HG03175 (cell line): Measurements from ENCODE around the gene DAB2IP.

ENCODE experiments used
- ATAC-seq: cut with Tn5 transposase; IDR thresholded peaks from one replicate; pipeline ENCODE4 v1.9.1; 2021; ENCODE audit warnings: mild to moderate bottlenecking, moderate library complexity; ENCODE audit not compliant: unreplicated experiment

The DAB2IP gene

DNA sequence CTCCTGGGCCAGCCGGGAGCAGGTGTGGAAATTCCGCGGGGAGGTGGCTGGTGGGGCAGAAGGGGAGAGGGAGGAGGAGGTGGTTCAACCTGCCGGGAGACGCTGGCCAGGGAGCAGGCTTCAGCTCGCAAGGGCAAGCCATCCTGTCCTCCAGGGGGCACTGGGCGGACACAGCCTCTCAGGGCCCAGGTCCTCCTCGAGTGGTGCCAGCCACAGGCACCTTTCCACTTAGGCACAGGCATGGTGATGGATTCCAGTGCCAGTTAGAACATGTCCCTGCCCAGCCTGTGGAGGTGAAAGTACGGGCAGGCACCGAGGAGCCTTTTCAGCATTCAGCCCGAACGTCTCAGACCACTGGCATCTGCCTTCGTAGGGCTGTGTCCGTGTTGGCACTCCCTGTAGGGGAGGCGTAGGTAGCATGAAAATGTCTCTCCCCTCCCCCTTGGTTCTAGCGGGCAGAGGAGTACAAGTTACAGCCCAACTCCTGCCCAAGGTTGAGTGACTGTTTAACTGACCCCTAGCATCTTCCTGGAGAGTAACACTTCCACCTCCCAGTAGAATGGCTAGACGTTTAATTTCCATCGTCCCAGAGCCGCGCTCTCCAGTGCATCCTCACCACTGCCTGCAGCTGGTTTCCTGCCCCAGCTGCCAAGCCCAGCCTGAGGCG, 48.9 kb downstream of the DAB2IP start:
- no peak for ATAC-seq

DNA sequence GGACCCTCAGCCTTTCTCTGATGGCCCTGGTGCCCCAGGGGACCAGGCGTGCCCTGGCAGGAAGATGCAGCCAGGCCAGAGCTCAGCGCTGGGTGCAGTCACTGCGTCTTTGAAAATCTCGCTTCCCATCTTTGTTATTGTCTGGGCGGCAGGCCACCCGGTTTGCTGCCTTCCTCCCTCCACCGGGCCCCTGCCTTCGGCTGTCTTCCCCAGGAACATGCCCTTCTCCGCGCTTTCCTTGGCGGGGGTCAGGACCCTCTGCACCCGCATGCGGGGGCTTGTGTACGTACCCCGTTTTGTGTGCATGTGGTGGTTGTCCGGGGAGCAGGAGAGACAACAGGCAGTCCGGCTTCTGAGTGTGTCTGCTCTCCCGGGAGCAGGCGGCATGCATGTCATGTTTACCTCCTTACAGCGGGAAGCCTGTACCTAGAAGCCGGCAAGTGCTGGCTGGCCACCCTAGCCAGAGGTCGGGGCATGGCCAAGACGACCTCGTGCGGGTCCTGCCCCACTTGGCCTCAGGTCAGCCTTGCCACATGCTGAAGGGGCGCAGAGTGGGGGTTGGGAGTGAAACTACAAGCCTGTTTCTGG, 49.5 kb downstream of the DAB2IP start:
- ATAC-seq, result no peak

DNA sequence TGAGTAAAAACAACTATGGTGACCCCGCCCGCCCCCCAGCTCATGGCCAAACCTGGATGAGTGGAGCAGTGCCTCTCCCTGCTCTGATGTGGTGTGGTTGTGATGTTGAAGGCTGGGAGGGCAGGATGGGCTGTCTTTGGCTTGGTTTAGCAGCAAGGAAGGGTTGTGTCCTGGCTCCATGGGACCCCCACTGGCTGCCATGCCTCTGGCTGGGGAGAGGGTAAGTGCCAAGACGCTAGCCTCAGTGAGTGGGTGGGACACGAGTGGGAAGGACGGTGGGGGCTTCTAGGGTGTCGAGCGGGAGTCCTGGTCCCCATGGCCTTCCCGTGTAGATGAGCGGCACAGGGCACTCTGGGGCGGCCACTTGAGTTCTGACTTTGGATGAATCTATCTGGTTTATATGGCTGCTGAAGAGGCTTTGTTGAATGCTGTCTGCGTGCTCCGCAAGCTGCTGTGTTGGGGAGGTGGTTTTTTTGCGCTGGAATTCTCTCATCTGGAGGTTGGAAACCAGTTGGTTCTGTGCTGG, 50.4 kb downstream of the DAB2IP start:
- ATAC-seq, result no peak

- ATAC-seq, result no peak
These were observed 51.7 kb downstream of the DAB2IP start for GRCh38 chr9:121703014-121703734.

DNA sequence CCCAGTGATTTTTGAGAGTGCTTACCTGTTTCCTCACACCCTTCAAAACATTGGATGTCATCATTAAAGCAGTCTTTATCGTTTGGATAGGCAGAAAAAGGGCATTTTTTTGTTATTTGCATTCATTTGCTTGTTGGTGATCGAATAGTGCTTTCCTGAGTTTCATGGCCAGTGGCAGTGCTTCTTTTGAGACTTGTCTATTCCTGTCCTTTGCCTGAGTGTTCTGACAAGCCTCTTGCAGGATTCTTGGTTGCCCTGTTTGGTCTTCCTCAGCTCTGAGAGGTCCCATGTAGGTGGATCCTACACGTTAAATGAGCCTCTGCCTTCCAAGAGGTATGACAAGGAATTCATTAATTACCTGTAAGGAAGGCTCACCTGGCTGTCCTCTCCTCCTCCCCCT, 52.8 kb downstream of the DAB2IP start:
- ATAC-seq, result no peak

- ATAC-seq, result no peak
These were observed 54.8 kb downstream of the DAB2IP start for GRCh38 chr9:121706149-121706750.

DNA sequence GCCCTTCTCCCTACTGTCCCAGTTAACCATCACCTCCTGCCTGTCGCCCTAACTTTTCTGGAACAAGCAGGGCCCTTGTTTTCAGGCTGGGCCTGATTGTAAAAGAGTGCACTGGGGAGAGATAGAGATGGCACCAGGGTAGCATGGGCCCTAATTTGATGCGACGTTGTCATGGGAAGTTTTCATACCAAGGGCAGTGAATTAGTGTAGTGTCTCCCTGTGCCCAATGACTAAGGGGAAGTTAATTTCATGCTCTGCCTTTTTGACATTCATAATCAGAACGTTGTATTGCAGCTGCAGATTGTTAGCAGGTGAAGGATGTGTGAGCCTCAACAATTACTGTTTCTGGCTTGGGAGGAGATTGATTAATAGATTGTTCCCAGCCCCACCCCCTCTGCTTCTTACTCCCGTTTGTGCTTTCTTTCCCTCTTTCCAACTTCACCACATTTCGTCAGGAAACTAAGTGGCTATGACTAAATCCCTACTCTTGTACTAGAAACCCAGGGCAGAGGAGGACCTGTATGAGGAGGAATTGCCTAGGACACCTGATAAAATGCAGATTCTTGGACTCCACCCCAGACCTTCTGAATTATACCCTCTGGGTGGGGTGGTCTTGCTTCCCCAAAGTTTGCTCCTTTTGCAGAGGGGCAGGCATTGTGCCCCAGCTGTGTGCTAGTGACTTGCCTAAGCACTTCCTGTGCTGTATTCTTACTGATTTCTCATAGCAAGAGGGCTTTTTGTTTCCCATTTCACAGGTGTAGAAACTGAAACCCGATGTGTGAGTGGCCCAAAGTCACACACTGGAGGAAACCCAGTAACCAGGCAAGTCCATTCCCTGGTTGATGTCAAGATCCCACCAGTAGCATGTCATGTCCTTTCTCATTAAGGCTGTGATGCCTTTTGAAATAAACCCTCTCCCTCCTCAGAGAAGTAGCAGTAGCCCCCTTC, 56.3 kb downstream of the DAB2IP start:
- peak; percentile 83 for ATAC-seq

DNA sequence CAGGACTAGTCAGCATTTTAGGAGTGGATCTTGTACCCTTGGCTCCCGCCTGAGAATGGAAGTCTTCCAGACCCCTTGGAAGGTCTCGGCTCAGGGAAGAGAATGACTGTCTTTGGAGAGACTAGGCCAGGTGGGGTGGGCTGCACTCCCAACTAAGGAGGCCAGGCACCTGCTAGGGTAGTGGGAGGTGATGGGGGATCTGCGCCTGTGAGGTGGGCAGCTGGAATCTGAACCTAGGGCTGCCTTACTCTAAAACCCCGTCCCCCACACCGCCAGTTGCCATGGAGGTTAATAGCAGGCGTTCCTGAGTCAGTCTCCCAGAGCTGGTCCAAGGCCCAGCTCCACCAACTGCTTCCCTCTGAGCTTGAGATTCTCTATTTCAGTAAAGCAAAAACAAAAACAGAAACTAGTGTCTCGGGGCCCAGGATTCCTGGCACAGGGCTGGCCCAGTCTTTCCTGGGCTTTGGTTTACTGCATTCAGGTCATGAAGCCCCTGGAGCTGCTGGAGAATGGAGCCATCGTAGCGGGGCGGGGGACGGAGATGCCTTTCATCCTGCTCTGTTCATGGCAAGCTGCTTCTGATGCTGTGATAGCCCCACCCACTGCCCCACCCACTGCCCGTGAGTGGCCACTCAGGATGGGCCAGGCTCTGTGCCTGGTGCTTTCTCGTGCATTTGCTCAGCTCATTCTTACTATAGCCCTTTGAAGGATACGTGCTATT, 57.5 kb downstream of the DAB2IP start:
- ATAC-seq, result no peak

DNA sequence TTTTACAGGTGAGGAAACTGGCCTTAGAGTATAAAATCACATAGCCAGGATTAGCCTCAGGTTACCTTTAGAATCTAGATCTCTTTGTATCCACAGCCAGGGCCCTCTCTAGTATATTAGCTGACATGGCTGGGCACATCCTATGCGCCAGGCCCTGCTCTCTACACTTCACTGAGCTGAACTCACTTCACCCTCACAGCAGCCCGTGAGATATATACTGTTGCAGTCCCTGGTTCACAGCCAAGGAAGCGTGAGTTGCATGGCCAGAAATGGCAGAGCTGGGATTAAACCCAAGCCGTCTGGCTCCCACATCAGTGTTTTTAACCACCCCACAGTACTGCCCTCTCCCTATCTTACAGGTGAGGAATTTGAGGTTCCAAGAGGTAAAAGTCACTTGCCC, 58.4 kb downstream of the DAB2IP start:
- ATAC-seq, result no peak

DNA sequence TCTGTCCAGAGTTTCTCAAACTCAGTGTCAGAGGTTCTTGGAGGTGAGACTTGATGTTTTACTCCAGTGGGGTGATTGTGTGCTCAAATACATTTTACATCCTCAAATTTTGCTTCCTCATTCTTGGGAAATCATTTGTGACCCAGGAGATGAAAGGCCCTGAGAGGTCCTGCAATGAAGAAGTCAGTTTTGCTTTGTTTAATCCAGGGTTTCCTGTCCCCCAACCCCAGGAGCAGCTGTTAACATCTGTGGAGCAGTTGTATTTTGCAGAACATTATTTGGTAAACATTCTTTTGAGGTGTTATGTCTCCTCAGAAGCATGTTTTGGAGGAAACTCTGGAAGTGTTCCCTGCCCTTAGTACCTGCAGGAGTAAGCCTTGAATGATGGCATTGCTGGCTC, 59.8 kb downstream of the DAB2IP start:
- no peak for ATAC-seq

DNA sequence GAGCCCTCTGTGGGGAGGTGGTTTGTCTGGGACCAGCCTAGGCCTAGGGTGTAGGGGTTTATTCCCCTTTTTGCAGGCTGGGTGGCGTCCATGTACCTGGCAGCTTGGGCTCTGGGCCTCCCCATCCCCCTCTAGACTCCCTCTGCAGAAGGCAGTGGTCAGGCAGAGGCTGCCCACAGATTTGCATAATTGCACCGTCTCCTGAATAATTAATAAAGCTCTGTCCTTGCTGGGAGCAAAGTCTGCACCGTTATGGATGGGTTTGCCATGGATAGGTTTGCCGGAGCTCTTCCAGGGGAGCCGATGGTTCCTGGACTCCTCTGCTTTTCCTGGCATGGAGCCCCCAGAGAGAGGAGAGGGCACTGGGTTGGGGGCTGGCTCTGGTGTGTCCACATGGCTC, 60.4 kb downstream of the DAB2IP start:
- ATAC-seq, result no peak

DNA sequence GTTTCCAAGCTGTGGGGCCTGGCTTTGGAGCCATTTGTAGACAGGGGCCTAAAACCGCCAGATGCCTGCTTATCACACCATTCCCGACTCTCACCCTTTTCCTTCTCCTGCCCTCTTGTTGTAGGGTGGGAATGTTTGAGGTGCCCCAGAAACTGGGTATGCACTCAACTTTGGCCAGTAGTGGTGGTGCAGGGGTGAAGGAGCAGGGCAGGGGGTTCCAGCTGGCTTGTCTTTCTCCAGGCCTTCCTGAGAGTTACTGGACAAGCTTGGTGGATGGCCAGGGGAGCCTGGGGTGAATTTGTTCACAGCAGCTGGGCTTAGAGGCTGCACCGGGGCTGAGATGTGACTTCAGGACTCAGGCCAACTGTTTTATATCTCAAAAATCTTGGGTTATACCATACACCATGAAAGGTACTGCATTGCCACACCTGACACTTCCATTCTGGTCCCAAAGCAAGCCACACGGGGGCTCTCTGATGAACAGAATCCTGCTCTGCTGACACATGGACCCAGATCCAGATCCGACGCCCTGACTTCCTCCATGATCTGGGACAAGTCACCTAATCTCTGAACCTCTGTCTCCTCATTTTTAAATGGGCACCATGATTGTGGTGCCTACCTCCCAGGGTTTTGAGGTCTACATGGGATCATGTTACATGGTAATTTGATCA, 62.1 kb downstream of the DAB2IP start:
- ATAC-seq, result no peak

DNA sequence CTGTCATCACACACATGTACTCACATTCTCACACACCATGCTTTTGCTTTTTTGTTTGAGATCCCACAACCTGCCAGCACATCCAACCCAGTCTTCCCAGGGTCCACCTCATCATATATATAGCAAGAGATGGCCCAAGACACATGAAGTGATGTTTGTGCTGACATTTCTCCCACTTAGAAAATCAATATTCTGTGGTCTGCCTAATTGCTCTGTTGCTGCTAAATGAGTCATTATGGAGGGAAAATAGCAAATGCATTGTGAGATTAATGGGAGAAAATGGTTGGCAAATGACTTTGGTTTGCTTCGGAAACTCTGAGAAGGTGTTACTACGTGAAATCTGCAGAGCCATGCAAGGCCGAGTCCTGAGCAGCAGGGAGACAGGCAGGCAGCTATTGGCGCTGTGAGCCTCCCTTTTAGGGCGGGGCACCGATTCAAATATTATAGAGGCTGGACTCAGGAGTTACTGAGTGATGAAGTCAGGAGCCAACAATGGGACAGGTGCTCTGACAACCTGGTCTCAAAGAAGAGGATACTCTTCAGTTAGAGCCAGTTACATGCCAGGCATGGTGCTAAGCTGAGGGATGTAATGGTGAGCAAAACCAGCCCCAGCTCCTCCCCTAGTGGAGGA, 62.8 kb downstream of the DAB2IP start:
- ATAC-seq, result no peak

DNA sequence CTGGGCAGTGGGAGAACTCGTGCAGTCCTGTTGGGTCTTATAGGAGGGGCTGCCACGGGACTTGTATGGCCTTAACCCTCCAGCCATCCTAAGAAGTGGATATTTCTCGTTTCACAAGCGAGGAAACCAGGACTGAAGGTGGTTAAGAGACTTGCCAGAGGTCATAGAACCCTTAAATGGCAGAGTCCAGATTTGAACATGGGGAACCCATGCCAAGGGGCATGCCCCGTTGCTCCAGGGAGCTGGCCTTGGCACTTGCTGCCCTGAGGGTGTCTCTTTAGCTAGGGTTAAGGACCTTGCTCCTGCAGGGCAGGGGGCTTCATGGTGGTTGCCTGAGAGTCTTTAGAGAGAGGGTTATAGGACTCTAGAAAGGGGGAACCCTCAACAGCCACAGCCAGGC, 63.4 kb downstream of the DAB2IP start:
- no peak for ATAC-seq

DNA sequence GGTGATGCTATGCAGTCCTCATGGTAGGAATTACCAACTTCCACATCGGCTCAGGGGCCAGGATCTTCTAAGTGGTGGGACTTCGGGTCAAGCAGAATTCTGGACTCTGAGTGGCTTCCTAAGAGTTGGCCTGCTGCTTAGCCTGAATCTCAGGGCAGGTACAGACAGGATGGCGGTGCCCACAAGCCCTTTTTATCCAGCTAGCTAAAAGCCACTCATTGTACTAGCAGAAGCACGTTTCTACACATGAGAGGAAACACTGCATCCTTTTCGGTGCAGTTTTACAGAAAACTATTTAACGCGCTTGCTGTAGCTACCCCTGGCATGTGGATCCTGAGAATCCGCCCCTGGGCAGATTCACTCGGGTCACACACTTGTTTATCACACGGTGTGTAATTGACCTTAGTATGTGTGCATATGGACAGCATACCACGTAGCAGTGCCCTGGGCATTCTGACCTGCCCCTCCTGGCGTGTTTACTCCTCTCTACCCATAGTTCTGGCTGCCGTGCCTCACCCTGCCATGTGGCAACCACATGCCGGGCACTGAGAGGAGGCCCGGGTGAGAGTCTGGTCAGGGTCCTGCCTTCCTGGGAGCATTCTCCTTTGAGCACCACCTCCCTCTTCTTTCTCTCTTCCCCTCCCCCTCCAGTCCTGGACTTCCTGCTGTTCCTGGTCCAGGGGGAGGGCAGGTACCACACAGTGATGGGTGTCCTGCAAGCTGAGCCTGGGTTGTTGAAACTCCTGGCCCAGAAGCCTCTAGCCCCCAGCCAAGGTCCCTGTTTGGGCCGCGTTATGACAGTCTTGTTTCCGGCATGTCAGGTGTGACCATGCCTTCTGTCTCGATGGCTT, 65.9 kb downstream of the DAB2IP start:
- no peak for ATAC-seq

- no peak for ATAC-seq
These were observed 66.7 kb downstream of the DAB2IP start for GRCh38 chr9:121718084-121718483.

DNA sequence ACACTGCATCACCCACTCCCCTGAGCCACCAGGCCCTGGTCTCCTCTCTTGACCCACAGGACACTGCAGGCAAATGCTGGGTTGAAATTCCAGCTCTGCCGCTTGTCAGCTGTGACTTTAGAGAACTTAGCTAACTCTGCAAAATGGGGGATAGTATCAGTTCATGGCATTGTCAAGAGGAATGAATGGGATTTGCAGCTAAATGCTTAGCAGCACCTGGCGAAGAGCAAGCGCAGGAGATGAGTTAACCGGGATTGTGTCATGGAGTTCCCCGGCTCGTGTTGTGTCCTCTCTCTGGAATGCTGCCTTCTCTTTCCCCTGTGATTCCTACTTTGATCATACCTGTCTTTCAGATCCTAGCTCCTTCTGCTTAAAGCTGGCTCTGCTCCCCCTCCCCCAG, 67.1 kb downstream of the DAB2IP start:
- no peak for ATAC-seq
